ENCODE measurements around the gene EYS.

- TF ChIP-seq EZH2phosphoT487 (IDR thresholded peaks at IDR 0.05; ENCODE audit: borderline replicate concordance) = no peak
- no peak for TF ChIP-seq CTCF (conservative IDR thresholded peaks at IDR 0.05; ENCODE audit: low read length)
Measured at GRCh38 chr6:63817492-63818050, 1889.5 kb downstream of the EYS start.

Data from Loucy (cell line).